Endothelial cell of umbilical vein (primary cell): Measurements from ENCODE around the gene EML6.

ENCODE experiments used
- EZH2 ChIP-seq: IDR thresholded peaks from 2 replicates; pipeline ENCODE4 v1.6.1; 2012; ENCODE audit warnings: borderline replicate concordance, low read depth, mild to moderate bottlenecking, moderate library complexity, low read length, inconsistent platforms; ENCODE audit not compliant: severe bottlenecking
- FOS ChIP-seq: IDR thresholded peaks from 2 replicates; pipeline ENCODE4 v1.6.1; 2011; ENCODE audit warnings: mild to moderate bottlenecking, low read length, moderate library complexity, borderline replicate concordance; ENCODE audit not compliant: insufficient read depth
- GATA2 ChIP-seq: IDR thresholded peaks from 2 replicates; pipeline ENCODE4 v1.7.0; 2011; ENCODE audit warnings: low read depth, mild to moderate bottlenecking, moderate library complexity, mixed read lengths, low read length; ENCODE audit not compliant: insufficient read length, insufficient read depth
- JUN ChIP-seq: IDR thresholded peaks from 2 replicates; pipeline ENCODE4 v1.6.1; 2011; ENCODE audit warnings: borderline replicate concordance, low read depth; ENCODE audit not compliant: insufficient read length, insufficient read depth
- MAX ChIP-seq: IDR thresholded peaks from 2 replicates; pipeline ENCODE4 v1.6.1; 2011; ENCODE audit not compliant: insufficient read depth, insufficient read length
- MYC ChIP-seq: IDR thresholded peaks from one replicate; pipeline ENCODE4 v1.6.1; 2011; ENCODE audit warnings: mild to moderate bottlenecking, low read depth, low read length
- POLR2A ChIP-seq: IDR thresholded peaks from 2 replicates; pipeline ENCODE4 v1.6.1; 2012; ENCODE audit warnings: low read depth, mild to moderate bottlenecking, control low read depth, low read length
- POLR2AphosphoS5 ChIP-seq: IDR thresholded peaks from 2 replicates; pipeline ENCODE4 v1.6.1; 2012; ENCODE audit warnings: low read depth, mild to moderate bottlenecking, control low read depth, low read length, moderate library complexity; ENCODE audit not compliant: insufficient read depth
- TF ChIP-seq, protein P1 (sequence below), 2 donors: IDR thresholded peaks; 1 replicate in 1 of 2; 2 replicates in 1 of 2; pipeline ENCODE4 v1.5.1; 2011; ENCODE audit warnings: low read length in 2 of 2, mild to moderate bottlenecking in 2 of 2, moderate library complexity in 2 of 2, control low read depth in 1 of 2, inconsistent platforms in 1 of 2, low read depth in 1 of 2; ENCODE audit not compliant: insufficient read depth in 1 of 2; ENCODE audit errors: extremely low read depth in 1 of 2

DNA sequence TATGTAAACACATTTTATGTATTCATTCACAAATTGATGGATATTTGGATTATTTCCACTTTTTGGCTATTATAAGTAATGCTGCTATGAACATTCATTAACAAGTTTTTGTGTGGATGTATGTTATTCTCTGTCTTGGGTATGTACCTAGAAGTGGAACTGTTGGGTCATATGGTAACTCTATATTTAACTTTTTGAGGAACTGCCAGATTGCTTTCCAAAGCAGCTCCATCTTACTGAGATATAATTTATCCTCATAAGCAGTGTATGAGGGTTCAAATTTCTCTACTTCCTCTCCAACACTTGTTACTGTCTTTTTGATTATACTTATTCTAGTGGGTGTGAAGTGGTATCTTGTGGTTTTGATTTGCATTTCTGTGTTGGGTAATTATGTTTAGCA lies 7.1 kb upstream of the EML6 start:
- TF ChIP-seq POLR2AphosphoS5 = no peak
- TF ChIP-seq, protein P1, sequence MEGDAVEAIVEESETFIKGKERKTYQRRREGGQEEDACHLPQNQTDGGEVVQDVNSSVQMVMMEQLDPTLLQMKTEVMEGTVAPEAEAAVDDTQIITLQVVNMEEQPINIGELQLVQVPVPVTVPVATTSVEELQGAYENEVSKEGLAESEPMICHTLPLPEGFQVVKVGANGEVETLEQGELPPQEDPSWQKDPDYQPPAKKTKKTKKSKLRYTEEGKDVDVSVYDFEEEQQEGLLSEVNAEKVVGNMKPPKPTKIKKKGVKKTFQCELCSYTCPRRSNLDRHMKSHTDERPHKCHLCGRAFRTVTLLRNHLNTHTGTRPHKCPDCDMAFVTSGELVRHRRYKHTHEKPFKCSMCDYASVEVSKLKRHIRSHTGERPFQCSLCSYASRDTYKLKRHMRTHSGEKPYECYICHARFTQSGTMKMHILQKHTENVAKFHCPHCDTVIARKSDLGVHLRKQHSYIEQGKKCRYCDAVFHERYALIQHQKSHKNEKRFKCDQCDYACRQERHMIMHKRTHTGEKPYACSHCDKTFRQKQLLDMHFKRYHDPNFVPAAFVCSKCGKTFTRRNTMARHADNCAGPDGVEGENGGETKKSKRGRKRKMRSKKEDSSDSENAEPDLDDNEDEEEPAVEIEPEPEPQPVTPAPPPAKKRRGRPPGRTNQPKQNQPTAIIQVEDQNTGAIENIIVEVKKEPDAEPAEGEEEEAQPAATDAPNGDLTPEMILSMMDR (IDR thresholded peaks at IDR 0.05; ENCODE audit: extremely low read depth in 1 of 2, insufficient read depth in 1 of 2, low read depth in 1 of 2, low read length in 2 of 2) = no peak
- no peak for TF ChIP-seq EZH2
- no peak for TF ChIP-seq MAX
- no peak for TF ChIP-seq POLR2A
- TF ChIP-seq JUN = no peak
- no peak for TF ChIP-seq MYC
- no peak for TF ChIP-seq FOS
- no peak for TF ChIP-seq GATA2
